HepG2 (cell line): ENCODE data around the gene SLC6A12.

Source experiments
- ARNTL ChIP-seq: sonication (generic); formaldehyde crosslinking; IDR thresholded peaks from 2 replicates; pipeline ENCODE4 v1.4.0; 2020; ENCODE audit warnings: mild to moderate bottlenecking, missing genetic modification reagents
- ATF7 ChIP-seq, 2 experiments: fragments of 450-650 bp in 1 of 2; sonication (generic) in 1 of 2; formaldehyde crosslinking in 1 of 2; IDR thresholded peaks; 2 replicates each; pipeline versions ENCODE4 v1.4.0 to v1.6.1; 2016 to 2020; ENCODE audit warnings: antibody characterized with exemption in 1 of 2, mild to moderate bottlenecking in 1 of 2, missing genetic modification reagents in 1 of 2
- BRCA1 ChIP-seq: sonication (generic); formaldehyde crosslinking; IDR thresholded peaks from 2 replicates; pipeline ENCODE4 v1.4.0; 2020; ENCODE audit warnings: missing genetic modification reagents
- CTCF ChIP-seq: sonication (generic); formaldehyde crosslinking; IDR thresholded peaks from 2 replicates; pipeline ENCODE4 v1.5.0; 2020; ENCODE audit warnings: mild to moderate bottlenecking, missing genetic modification reagents, moderate library complexity
- DDIT3 ChIP-seq: sonication (generic); formaldehyde crosslinking; IDR thresholded peaks from 2 replicates; pipeline ENCODE4 v1.4.0; 2020; ENCODE audit warnings: mild to moderate bottlenecking, missing genetic modification reagents
- KAT7 ChIP-seq: IDR thresholded peaks from 2 replicates; pipeline ENCODE4 v1.6.1; 2018; ENCODE audit warnings: borderline replicate concordance, missing compliant biosample characterization
- MAZ ChIP-seq, 2 experiments: sonication (generic) in 1 of 2; formaldehyde crosslinking in 1 of 2; IDR thresholded peaks; 2 replicates each; pipeline versions ENCODE4 v1.5.0 to v1.6.1; 2012 to 2020; ENCODE audit warnings: low read depth in 2 of 2, mild to moderate bottlenecking in 2 of 2, borderline replicate concordance in 1 of 2, improper control_type of control experiment in 1 of 2, low read length in 1 of 2, missing genetic modification reagents in 1 of 2, moderate library complexity in 1 of 2
- PHB2 ChIP-seq: fragments of 450-650 bp; IDR thresholded peaks from 2 replicates; pipeline ENCODE4 v1.6.1; 2018; ENCODE audit not compliant: partially characterized antibody
- PHF21A ChIP-seq: sonication (generic); formaldehyde crosslinking; IDR thresholded peaks from 2 replicates; pipeline ENCODE4 v1.5.0; 2020; ENCODE audit warnings: mild to moderate bottlenecking, missing genetic modification reagents
- POLR2A ChIP-seq, 2 experiments: IDR thresholded peaks; 2 replicates each; pipeline ENCODE4 v1.6.1; 2011; ENCODE audit warnings: low read depth in 2 of 2, low read length in 2 of 2, mild to moderate bottlenecking in 1 of 2, moderate library complexity in 1 of 2; ENCODE audit not compliant: insufficient read depth in 1 of 2
- TFE3 ChIP-seq: IDR thresholded peaks from 2 replicates; pipeline ENCODE4 v1.6.1; 2016
- ZNF749 ChIP-seq: sonication (generic); formaldehyde crosslinking; IDR thresholded peaks from 2 replicates; pipeline ENCODE4 v1.8.0; 2022; ENCODE audit warnings: mild to moderate bottlenecking, missing genetic modification reagents, moderate library complexity, borderline replicate concordance
- ZNF782 ChIP-seq: sonication (generic); formaldehyde crosslinking; IDR thresholded peaks from 2 replicates; pipeline ENCODE4 v1.4.0; 2020; ENCODE audit warnings: missing genetic modification reagents, mild to moderate bottlenecking, borderline replicate concordance
- TF ChIP-seq, protein P1 (sequence below): IDR thresholded peaks from 2 replicates; pipeline ENCODE4 v1.6.1; 2012; ENCODE audit warnings: low read length, improper control_type of control experiment

GRCh38 chr12:144650-145284 lies 69.2 kb downstream of the SLC6A12 start:
- TF ChIP-seq ARNTL (CRISPR knock-in tag): no peak
- TF ChIP-seq, protein P1, sequence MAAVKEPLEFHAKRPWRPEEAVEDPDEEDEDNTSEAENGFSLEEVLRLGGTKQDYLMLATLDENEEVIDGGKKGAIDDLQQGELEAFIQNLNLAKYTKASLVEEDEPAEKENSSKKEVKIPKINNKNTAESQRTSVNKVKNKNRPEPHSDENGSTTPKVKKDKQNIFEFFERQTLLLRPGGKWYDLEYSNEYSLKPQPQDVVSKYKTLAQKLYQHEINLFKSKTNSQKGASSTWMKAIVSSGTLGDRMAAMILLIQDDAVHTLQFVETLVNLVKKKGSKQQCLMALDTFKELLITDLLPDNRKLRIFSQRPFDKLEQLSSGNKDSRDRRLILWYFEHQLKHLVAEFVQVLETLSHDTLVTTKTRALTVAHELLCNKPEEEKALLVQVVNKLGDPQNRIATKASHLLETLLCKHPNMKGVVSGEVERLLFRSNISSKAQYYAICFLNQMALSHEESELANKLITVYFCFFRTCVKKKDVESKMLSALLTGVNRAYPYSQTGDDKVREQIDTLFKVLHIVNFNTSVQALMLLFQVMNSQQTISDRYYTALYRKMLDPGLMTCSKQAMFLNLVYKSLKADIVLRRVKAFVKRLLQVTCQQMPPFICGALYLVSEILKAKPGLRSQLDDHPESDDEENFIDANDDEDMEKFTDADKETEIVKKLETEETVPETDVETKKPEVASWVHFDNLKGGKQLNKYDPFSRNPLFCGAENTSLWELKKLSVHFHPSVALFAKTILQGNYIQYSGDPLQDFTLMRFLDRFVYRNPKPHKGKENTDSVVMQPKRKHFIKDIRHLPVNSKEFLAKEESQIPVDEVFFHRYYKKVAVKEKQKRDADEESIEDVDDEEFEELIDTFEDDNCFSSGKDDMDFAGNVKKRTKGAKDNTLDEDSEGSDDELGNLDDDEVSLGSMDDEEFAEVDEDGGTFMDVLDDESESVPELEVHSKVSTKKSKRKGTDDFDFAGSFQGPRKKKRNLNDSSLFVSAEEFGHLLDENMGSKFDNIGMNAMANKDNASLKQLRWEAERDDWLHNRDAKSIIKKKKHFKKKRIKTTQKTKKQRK: no peak
- TF ChIP-seq ATF7 (IDR thresholded peaks at IDR 0.05): no peak
- TF ChIP-seq ATF7 (CRISPR knock-in tag; IDR thresholded peaks at IDR 0.05): no peak
- no peak for TF ChIP-seq ZNF782
- TF ChIP-seq DDIT3 (CRISPR knock-in tag): no peak
- TF ChIP-seq PHB2: no peak
- no peak for TF ChIP-seq BRCA1
- no peak for TF ChIP-seq MAZ (IDR thresholded peaks at IDR 0.05; ENCODE audit: borderline replicate concordance, low read depth, low read length)
- TF ChIP-seq MAZ (CRISPR knock-in tag; IDR thresholded peaks at IDR 0.05; ENCODE audit: low read depth): no peak
- TF ChIP-seq POLR2A (IDR thresholded peaks at IDR 0.05; ENCODE audit: insufficient read depth in 1 of 2, low read depth in 2 of 2, low read length in 2 of 2): no peak
- TF ChIP-seq CTCF (CRISPR knock-in tag): no peak
- no peak for TF ChIP-seq PHF21A (CRISPR knock-in tag)
- no peak for TF ChIP-seq KAT7 (CRISPR knock-in tag)
- no peak for TF ChIP-seq ZNF749
- no peak for TF ChIP-seq TFE3 (CRISPR knock-in tag)
